A549 (cell line): ENCODE measurements around the gene TLR1. TPM values are rescaled to one million over a fixed set of nuclear protein-coding genes. Genes with fewer than 3 reads are reported as not detected.

Experiments
- ATAC-seq, 2 experiments: fragments of 200-7000 bp in 1 of 2; fragments of >200 bp in 1 of 2; cut with Nextera tagmentation in 1 of 2; cut with Tn5 transposase in 1 of 2; 3 replicates each; pipeline versions ENCODE4 v1.8.0 to v1.9.1; 2018 to 2020; ENCODE audit warnings: mild to moderate bottlenecking in 1 of 2, moderate library complexity in 1 of 2
- CTCF ChIA-PET: fragments of 300-600 bp; sonication (Branson Sonifier 250); formaldehyde crosslinking; extraction: SDS; loops from one replicate; lab custom pipeline; 2021; ENCODE audit warnings: antibody characterized with exemption, inconsistent platforms; lab: Yijun Ruan, JAX
- POLR2A ChIA-PET: fragments of 350-600 bp; formaldehyde crosslinking; extraction: SDS; loops from one replicate; lab custom pipeline; 2021; ENCODE audit warnings: antibody characterized with exemption, inconsistent platforms; lab: Yijun Ruan, JAX
- DNase-seq, 2 experiments: peaks; one replicate each; pipeline versions ENCODE4 v3.0.0 to v3.0.0-alpha.2; 2011 to 2016; ENCODE audit warnings: low read depth in 1 of 2, low spot score in 1 of 2
- FAIRE-seq: peaks from 2 replicates; lab custom pipeline; 2011; peaks lifted over from hg19 to GRCh38; lab: Jason Lieb, UNC
- H3K27ac ChIP-seq, 2 experiments: fragments of >200 bp; sonication (Bioruptor Twin); formaldehyde crosslinking; 3 replicates each; pipeline ENCODE4 v1.5.1; 2016 to 2017
- H3K4me1 ChIP-seq: fragments of >200 bp; sonication (Bioruptor Twin); formaldehyde crosslinking; 3 replicates; pipeline ENCODE4 v1.6.1; 2016
- H3K4me2 ChIP-seq: fragments of >200 bp; sonication (Bioruptor Twin); formaldehyde crosslinking; 3 replicates; pipeline ENCODE4 v1.6.1; 2016
- H3K4me3 ChIP-seq: fragments of >200 bp; sonication (Bioruptor Twin); formaldehyde crosslinking; 3 replicates; pipeline ENCODE4 v1.5.1; 2016
- H3K9me3 ChIP-seq: fragments of >200 bp; sonication (Bioruptor Twin); formaldehyde crosslinking; 3 replicates; pipeline ENCODE4 v1.6.1; 2016
- BHLHE40 ChIP-seq: IDR thresholded peaks from 2 replicates; pipeline ENCODE4 v1.6.1; 2012; ENCODE audit warnings: low read depth, low read length, inconsistent platforms
- CBX8 ChIP-seq: fragments of 200-600 bp; sonication (generic); IDR thresholded peaks from 2 replicates; pipeline ENCODE4 v1.6.1; 2016
- CHD2 ChIP-seq: fragments of 150-350 bp; IDR thresholded peaks from 2 replicates; pipeline ENCODE4 v1.6.1; 2014; ENCODE audit warnings: low read length; ENCODE audit not compliant: partially characterized antibody
- CHD4 ChIP-seq: fragments of 200-600 bp; sonication (generic); IDR thresholded peaks from 2 replicates; pipeline ENCODE4 v1.6.1; 2016; ENCODE audit warnings: antibody characterized with exemption, mild to moderate bottlenecking, borderline replicate concordance
- EHF ChIP-seq: fragments of 250-450 bp; sonication (Bioruptor Pico); IDR thresholded peaks from 2 replicates; pipeline ENCODE4 v1.5.0; 2020; ENCODE audit warnings: mild to moderate bottlenecking
- EHMT2 ChIP-seq: fragments of 200-600 bp; sonication (generic); IDR thresholded peaks from 2 replicates; pipeline ENCODE4 v1.6.1; 2016; ENCODE audit warnings: antibody characterized with exemption, low read depth, mild to moderate bottlenecking, moderate library complexity
- EP300 ChIP-seq, 2 experiments: fragments of >200 bp; sonication (Bioruptor Twin); formaldehyde crosslinking; IDR thresholded peaks; 2 replicates in 1 of 2; 3 replicates in 1 of 2; pipeline ENCODE4 v1.6.1; 2016 to 2017
- HDAC2 ChIP-seq: fragments of 200-600 bp; sonication (generic); IDR thresholded peaks from 2 replicates; pipeline ENCODE4 v1.6.1; 2016
- HEYL ChIP-seq: fragments of 250-450 bp; sonication (Bioruptor Pico); IDR thresholded peaks from 2 replicates; pipeline ENCODE4 v1.8.0; 2021; ENCODE audit warnings: mild to moderate bottlenecking, moderate library complexity
- HOXB5 ChIP-seq: fragments of 250-450 bp; sonication (Bioruptor Pico); IDR thresholded peaks from 2 replicates; pipeline ENCODE4 v1.5.0; 2020; ENCODE audit warnings: mild to moderate bottlenecking, moderate library complexity
- NFE2L2 ChIP-seq: fragments of 150-350 bp; conservative IDR thresholded peaks from 2 replicates; pipeline ENCODE4 v1.6.1; 2014; ENCODE audit warnings: low read length
- NR3C1 ChIP-seq: fragments of >200 bp; sonication (Bioruptor Twin); formaldehyde crosslinking; IDR thresholded peaks from 3 replicates; pipeline ENCODE4 v1.6.1; 2017
- PHF8 ChIP-seq: fragments of 200-600 bp; sonication (generic); IDR thresholded peaks from 2 replicates; pipeline ENCODE4 v1.6.1; 2016; ENCODE audit warnings: low read depth, mild to moderate bottlenecking, antibody characterized with exemption, moderate library complexity, borderline replicate concordance
- POLR2A ChIP-seq: IDR thresholded peaks from 2 replicates; pipeline ENCODE4 v1.6.1; 2012; ENCODE audit warnings: mild to moderate bottlenecking, low read length
- RAD21 ChIP-seq, 2 experiments: fragments of >200 bp in 1 of 2; sonication (Bioruptor Twin) in 1 of 2; formaldehyde crosslinking in 1 of 2; IDR thresholded peaks in 1 of 2; conservative IDR thresholded peaks in 1 of 2; 2 replicates in 1 of 2; 3 replicates in 1 of 2; pipeline ENCODE4 v1.6.1; 2012 to 2018; ENCODE audit warnings: inconsistent platforms in 1 of 2
- RARB ChIP-seq: fragments of 250-450 bp; sonication (Bioruptor Pico); IDR thresholded peaks from 2 replicates; pipeline ENCODE4 v1.8.0; 2021; ENCODE audit warnings: mild to moderate bottlenecking, moderate library complexity
- SREBF2 ChIP-seq: fragments of 450-650 bp; IDR thresholded peaks from 2 replicates; pipeline ENCODE4 v1.6.1; 2014; ENCODE audit warnings: mild to moderate bottlenecking, moderate library complexity
- TFCP2L1 ChIP-seq: fragments of 250-450 bp; sonication (Bioruptor Pico); IDR thresholded peaks from 2 replicates; pipeline ENCODE4 v1.5.0; 2021; ENCODE audit warnings: mild to moderate bottlenecking
- ZC3H11A ChIP-seq: fragments of 450-650 bp; IDR thresholded peaks from 2 replicates; pipeline ENCODE4 v1.6.1; 2014; ENCODE audit warnings: antibody characterized with exemption, mild to moderate bottlenecking
- ZFP36 ChIP-seq: fragments of 450-650 bp; IDR thresholded peaks from 2 replicates; pipeline ENCODE4 v1.6.1; 2014; ENCODE audit warnings: borderline replicate concordance; ENCODE audit not compliant: partially characterized antibody
- ZNF302 ChIP-seq: fragments of 250-450 bp; sonication (Bioruptor Pico); IDR thresholded peaks from 2 replicates; pipeline ENCODE4 v1.9.0; 2021; ENCODE audit warnings: inconsistent platforms, mild to moderate bottlenecking, moderate library complexity
- WGBS: methylation state at CpG from one replicate; pipeline ENCODE4 v1.1.6; 2017; ENCODE audit errors: missing lambda C conversion rate; 5-methylcytosine and 5-hydroxymethylcytosine counted together
- polyA plus RNA-seq, 4 experiments: library from polyadenylated mRNA; depleted of rRNA in 3 of 4; stranded (reverse); fragments of >200 nt; fragmentation: RNase III in 1 of 4; extraction: RNeasy Plus Mini Kit Qiagen cat#74134 plus additional on column Dnase treatment in 1 of 4; gene quantifications; 2 replicates in 3 of 4; 3 replicates in 1 of 4; pipeline ENCODE4 v1.2.3, GENCODE V29; 2011 to 2017
- TF ChIP-seq, protein P1 (sequence below): fragments of >200 bp; sonication (Bioruptor Twin); formaldehyde crosslinking; IDR thresholded peaks from 2 replicates; pipeline ENCODE4 v1.6.1; 2016
- TF ChIP-seq, protein P2 (sequence below): fragments of 250-450 bp; sonication (Bioruptor Pico); IDR thresholded peaks from 2 replicates; pipeline ENCODE4 v1.5.0; 2021; ENCODE audit warnings: mild to moderate bottlenecking, moderate library complexity, borderline replicate concordance
- TF ChIP-seq, protein P3 (sequence below): fragments of 150-350 bp; IDR thresholded peaks from 2 replicates; pipeline ENCODE4 v1.6.1; 2014; ENCODE audit warnings: low read depth, mild to moderate bottlenecking, low read length

TLR1 gene
- polyA plus RNA-seq, 2 of the 4 experiments (the other 2 are of a cell fraction): 0.83 to 2.6 TPM

DNA sequence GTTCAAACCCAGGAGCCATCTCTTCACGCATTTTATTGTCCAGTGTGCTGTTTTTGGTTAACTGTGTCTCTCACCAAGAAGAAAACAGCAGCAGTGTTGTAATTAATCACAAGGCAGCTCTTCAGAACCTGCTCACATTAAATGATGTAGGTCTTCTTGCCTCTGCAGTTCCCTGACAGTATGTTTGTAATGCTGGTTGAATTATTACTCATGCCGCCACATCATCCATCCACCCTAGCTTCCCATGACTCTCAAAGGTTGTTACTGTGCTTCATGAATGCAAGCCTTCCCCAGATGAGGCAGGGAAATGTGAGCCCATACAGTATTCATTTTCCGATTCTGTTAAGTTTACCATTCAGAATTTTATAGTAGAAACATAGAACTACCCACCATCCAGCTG is 39.2 kb downstream of the TLR1 start:
- FAIRE-seq: no peak
- Histone ChIP-seq H3K27ac (no peak overlapping the region), H3K9me3 (no peaks in the 10 kb centered on the region), H3K4me2 (no peak overlapping the region), H3K4me3 (no peak overlapping the region), H3K4me1 (no peaks in the 10 kb centered on the region)
- CTCF ChIA-PET: interaction anchor here (0.6 to 2.3 kb wide), 6 partner anchors 16 to 138 kb away, joined by 4 to 15 read pairs (median 4); partner anchors contain the start of genes TLR1 and TLR10
- POLR2A ChIA-PET: no interaction called here
- WGBS: 85% methylated on average over 3 of the region's 3 CpGs
- no peak for ATAC-seq
- DNase-seq: no peak
- TF ChIP-seq BHLHE40 (no peak), ZNF302 (no peak), CHD2 (no peak), ZFP36 (no peak), POLR2A (no peak), NR3C1 (no peak), PHF8 (no peak), NFE2L2 (no peak), HOXB5 (CRISPR knock-in tag) (no peak)
- TF ChIP-seq, protein P1, sequence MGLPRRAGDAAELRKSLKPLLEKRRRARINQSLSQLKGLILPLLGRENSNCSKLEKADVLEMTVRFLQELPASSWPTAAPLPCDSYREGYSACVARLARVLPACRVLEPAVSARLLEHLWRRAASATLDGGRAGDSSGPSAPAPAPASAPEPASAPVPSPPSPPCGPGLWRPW: no peak
- TF ChIP-seq, protein P2, sequence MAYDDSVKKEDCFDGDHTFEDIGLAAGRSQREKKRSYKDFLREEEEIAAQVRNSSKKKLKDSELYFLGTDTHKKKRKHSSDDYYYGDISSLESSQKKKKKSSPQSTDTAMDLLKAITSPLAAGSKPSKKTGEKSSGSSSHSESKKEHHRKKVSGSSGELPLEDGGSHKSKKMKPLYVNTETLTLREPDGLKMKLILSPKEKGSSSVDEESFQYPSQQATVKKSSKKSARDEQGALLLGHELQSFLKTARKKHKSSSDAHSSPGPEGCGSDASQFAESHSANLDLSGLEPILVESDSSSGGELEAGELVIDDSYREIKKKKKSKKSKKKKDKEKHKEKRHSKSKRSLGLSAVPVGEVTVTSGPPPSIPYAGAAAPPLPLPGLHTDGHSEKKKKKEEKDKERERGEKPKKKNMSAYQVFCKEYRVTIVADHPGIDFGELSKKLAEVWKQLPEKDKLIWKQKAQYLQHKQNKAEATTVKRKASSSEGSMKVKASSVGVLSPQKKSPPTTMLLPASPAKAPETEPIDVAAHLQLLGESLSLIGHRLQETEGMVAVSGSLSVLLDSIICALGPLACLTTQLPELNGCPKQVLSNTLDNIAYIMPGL (CRISPR knock-in tag): no peak
- TF ChIP-seq, all 56 proteins: peak for 0

DNA sequence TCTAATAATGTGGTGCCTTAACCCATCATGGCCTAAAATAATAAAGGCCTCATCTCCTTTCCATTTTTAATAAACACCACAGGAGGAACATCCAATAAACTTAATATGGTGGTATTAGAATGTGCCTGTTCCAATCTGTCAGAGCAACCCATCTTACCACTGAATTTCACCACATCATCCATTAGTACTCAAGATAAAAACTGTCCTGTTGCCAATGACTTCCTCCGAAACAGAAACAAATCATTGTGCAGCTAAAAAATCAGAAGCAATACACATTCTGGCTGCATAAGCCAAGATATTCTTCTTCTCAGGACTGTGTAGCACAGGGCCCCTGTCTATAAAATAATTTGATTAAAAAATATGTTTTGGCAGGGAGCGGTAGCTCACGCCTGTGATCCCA is 40.3 kb downstream of the TLR1 start:
- Histone ChIP-seq H3K4me2 (no peak overlapping the region), H3K9me3 (no peaks in the 10 kb centered on the region), H3K4me3 (no peak overlapping the region), H3K4me1 (no peaks in the 10 kb centered on the region), H3K27ac (no peak overlapping the region)
- no peak for DNase-seq
- 98% methylated on average over 3 of the region's 3 CpGs for WGBS
- no peak for ATAC-seq
- POLR2A ChIA-PET: no interaction called here
- FAIRE-seq: no peak
- TF ChIP-seq TFCP2L1 (CRISPR knock-in tag) (no peak), EHMT2 (no peak), CHD2 (no peak), CBX8 (no peak), CHD4 (no peak), HDAC2 (no peak), ZC3H11A (no peak), BHLHE40 (no peak)
- CTCF ChIA-PET: interaction anchor here (0.6 to 3.5 kb wide), 5 partner anchors 17 to 317 kb away, joined by 3 to 15 read pairs (median 4); partner anchors contain the start of genes TLR1 and TLR10

DNA sequence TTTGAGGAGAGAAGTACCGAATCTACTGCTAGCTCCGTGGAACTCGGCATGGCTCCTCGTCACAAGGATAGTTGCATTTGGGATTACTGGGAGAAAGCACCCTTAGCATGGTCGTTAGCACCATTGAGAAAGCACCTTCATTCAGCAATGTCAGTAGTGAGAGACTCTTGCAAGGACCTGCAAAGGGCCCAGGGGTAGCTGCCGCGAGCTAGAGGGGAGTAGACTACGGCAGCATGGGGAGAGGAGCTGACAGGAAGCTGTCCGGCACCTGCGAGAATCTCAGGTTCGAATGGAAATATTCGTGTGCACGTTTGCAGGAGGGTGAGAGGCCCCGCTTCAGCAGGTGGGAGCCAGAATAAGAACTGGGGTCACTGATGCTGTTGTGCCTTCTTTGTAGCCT is 42.0 kb downstream of the TLR1 start:
- no peak overlapping the region for H3K4me2 ChIP-seq
- ChIA-PET POLR2A (no interaction called here), CTCF (interaction anchor here (0.7 to 5.8 kb wide), 3 partner anchors 20 to 528 kb away, joined by 3 to 60 read pairs (median 12); partner anchors contain the start of genes TLR1 and TLR10)
- ATAC-seq (no peak), DNase-seq (no peak), FAIRE-seq (no peak)
- TF ChIP-seq RARB (CRISPR knock-in tag): no peak
- TF ChIP-seq, protein P1: no peak
- no peak for TF ChIP-seq ZNF302
- 94% methylated on average over 14 of the region's 14 CpGs for WGBS
- no peaks in the 10 kb centered on the region for H3K4me1 ChIP-seq
- H3K4me3 ChIP-seq: no peak overlapping the region
- no peaks in the 10 kb centered on the region for H3K9me3 ChIP-seq
- no peak overlapping the region for H3K27ac ChIP-seq

DNA sequence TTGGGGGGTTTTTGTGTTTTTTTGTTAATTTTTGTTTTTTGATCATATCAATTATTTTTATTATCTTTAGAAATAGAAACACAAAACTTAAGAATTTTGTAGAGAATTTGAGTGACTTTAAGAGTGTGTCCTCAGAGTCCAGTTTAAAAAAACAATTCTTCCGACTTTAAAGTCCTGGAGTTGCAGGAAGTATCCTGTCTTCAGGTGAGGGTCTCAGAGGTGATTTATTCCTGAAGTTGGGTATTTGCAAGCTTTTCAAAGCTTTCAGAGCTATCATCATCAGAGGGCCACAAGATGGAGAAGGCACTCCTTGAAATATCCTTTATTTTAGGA is 44.8 kb downstream of the TLR1 start:
- Histone ChIP-seq H3K27ac (0 out of 6 replicates have a peak overlapping the region, but pooled peaks of 1 of the 2 experiments have one; percentile 31), H3K4me2 (no peak overlapping the region), H3K9me3 (no peaks in the 10 kb centered on the region)
- ATAC-seq (no peak), DNase-seq (no peak)
- POLR2A ChIA-PET: no interaction called here
- WGBS: 88% methylated on average over 1 of the region's 1 CpG
- CTCF ChIA-PET: interaction anchor here (0.7 to 5.8 kb wide), 37 partner anchors 10 to 658 kb away, joined by 3 to 60 read pairs (median 5); partner anchors contain the start of genes TLR1 and TLR10
- TF ChIP-seq EHMT2: no peak
- no peak for TF ChIP-seq SREBF2
- TF ChIP-seq, protein P3, sequence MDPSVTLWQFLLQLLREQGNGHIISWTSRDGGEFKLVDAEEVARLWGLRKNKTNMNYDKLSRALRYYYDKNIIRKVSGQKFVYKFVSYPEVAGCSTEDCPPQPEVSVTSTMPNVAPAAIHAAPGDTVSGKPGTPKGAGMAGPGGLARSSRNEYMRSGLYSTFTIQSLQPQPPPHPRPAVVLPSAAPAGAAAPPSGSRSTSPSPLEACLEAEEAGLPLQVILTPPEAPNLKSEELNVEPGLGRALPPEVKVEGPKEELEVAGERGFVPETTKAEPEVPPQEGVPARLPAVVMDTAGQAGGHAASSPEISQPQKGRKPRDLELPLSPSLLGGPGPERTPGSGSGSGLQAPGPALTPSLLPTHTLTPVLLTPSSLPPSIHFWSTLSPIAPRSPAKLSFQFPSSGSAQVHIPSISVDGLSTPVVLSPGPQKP: no peak
- TF ChIP-seq RAD21 (conservative IDR thresholded peaks at IDR 0.05 in 1 of 2, IDR thresholded peaks at IDR 0.05 in 1 of 2): peak in 1 of 2 experiments; percentile 7; a peak in 1 of 5 replicates
- no peak for TF ChIP-seq EP300 (IDR thresholded peaks at IDR 0.05)
- TF ChIP-seq HEYL: no peak
- no peak for TF ChIP-seq EHF (CRISPR knock-in tag)
- TF ChIP-seq, all 56 proteins: peak for 1
- no peak for FAIRE-seq
- H3K4me1 ChIP-seq: no peaks in the 10 kb centered on the region
- H3K4me3 ChIP-seq: no peak overlapping the region
